HG02588 (cell line): ENCODE results near the gene DOC2A.

Experiments
- ATAC-seq: cut with Tn5 transposase; IDR thresholded peaks from one replicate; pipeline ENCODE4 v1.9.1; 2021; ENCODE audit warnings: mild to moderate bottlenecking, moderate library complexity; ENCODE audit not compliant: unreplicated experiment

The DOC2A gene

DNA sequence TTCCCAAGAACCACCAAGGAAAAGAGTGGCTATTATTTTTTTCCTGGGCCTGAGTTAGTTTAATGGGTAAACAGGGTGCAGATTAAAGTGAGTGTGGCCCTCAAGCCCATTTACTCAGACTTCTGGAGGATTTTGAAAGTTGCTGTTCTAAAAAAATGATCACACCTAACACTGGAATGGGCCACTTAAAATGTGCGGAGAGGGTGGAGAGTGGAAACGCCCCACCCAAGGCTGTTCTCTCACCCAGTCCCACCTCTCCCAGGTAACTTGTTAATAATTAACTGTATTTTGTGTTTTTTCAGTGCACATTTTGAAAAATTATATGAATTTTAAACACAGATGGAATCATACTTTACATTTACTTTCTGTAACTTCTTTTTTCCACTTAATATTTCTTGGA lies 20.8 kb downstream of the DOC2A start:
- ATAC-seq, result no peak

DNA sequence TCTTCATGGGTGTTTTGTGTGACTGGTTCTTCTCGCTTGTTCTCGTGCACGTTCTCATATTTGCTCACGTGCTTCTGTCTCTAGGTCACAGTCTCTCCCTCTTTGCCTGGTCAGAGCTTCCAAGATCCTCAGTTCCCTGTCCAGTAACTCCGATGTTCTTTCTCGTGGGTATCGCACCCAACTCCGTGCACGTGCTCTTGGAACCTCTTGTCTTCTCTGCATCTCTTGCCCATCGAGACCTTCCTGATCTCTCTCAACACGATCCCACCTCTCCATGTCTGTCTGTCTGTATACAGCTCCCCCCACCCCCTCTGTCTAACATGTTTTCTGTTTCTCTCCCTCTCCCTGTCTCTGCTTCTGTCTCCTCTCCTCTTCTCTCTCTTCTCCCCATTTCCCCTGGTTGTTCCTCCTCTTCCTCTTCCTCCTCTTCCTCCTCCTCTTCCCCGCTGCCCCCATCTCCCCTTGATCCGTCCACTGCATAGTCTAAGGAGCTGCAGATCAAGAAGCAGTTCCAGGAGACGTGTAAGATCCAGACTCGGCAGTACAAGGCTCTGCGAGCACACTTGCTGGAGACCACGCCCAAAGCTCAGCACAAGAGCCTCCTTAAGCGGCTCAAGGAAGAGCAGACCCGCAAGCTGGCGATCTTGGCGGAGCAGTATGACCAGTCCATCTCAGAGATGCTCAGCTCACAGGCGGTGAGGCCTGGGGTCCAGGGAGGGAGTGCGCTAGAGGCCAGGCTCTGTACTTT lies 21.5 kb downstream of the DOC2A start:
- ATAC-seq, result no peak

GRCh38 chr16:29988346-29989075 lies 22.3 kb downstream of the DOC2A start:
- no peak for ATAC-seq

DNA sequence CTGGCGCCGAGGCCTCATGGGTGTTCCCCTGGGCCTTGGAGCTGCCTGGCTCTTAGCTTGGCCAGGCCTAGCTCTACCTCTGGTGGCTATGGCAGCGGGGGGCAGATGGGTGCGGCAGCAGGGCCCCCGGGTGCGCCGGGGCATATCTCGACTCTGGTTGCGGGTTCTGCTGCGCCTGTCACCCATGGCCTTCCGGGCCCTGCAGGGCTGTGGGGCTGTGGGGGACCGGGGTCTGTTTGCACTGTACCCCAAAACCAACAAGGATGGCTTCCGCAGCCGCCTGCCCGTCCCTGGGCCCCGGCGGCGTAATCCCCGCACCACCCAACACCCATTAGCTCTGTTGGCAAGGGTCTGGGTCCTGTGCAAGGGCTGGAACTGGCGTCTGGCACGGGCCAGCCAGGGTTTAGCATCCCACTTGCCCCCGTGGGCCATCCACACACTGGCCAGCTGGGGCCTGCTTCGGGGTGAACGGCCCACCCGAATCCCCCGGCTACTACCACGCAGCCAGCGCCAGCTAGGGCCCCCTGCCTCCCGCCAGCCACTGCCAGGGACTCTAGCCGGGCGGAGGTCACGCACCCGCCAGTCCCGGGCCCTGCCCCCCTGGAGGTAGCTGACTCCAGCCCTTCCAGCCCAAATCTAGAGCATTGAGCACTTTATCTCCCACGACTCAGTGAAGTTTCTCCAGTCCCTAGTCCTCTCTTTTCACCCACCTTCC lies 23.3 kb downstream of the DOC2A start:
- ATAC-seq, result no peak

GRCh38 chr16:29986931-29987330 lies 23.9 kb downstream of the DOC2A start:
- no peak for ATAC-seq

GRCh38 chr16:29986231-29986630 lies 24.6 kb downstream of the DOC2A start:
- ATAC-seq, result no peak

DNA sequence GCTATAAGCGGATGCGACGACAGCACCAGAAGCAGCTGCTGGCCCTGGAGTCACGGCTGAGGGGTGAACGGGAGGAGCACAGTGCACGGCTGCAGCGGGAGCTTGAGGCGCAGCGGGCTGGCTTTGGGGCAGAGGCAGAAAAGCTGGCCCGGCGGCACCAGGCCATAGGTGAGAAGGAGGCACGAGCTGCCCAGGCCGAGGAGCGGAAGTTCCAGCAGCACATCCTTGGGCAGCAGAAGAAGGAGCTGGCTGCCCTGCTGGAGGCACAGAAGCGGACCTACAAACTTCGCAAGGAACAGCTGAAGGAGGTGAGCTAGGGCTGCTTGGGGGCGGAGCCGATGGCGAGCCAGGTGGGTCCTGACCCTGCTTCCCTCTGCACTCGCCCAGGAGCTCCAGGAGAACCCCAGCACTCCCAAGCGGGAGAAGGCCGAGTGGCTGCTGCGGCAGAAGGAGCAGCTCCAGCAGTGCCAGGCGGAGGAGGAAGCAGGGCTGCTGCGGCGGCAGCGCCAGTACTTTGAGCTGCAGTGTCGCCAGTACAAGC lies 25.5 kb downstream of the DOC2A start:
- no peak for ATAC-seq

DNA sequence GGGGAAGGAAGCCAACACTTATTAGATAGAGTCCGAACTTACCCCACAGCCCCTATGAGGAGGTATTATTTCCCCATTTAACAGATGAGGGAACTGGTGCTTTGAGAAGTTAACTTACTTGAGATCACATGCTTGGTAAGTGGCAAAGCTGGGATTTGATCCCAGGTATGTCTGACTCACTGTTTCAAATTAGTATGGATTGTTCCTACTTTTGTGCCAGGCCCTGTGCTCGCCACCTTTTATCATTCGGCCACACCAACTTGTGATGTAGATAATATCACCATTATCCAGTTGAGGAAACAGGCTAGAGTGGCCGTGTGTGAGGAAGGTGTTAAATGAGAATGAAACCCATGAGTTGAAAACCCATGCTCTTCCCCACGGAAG lies 26.1 kb downstream of the DOC2A start:
- ATAC-seq, result no peak

GRCh38 chr16:29984137-29984763 lies 26.6 kb downstream of the DOC2A start:
- ATAC-seq, result no peak

DNA sequence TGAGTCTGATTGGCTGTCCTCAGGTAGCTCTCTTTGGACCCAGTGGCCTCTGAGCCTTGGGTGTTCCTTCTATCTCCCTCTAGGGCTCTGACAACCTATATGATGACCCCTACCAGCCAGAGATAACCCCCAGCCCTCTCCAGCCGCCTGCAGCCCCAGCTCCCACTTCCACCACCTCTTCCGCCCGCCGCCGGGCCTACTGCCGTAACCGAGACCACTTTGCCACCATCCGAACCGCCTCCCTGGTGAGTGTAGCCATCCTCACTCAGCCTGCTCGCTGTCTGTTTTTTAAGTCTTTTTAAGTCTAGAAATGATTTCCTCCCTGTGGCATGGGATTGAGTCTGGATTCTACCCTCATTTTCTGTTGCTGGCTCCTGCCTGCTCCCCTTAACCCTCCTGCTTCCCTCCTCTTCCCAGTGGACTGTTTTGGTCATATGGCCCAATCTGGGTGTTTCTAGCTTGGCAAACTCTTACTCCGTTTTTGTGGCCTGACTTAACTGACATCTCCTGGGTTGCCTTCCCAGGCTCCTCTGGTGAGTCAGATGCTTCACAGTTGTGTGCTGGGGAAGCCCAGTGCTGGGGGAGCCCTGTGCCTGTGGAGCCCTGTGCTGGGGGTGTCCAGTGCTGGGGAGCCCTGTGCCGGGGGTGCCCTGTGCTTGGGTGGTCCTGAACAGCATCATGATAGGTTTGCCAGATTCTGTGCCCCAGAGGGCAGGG lies 27.2 kb downstream of the DOC2A start:
- no peak for ATAC-seq

GRCh38 chr16:29982560-29983419 lies 28.0 kb downstream of the DOC2A start:
- ATAC-seq, result no peak

- no peak for ATAC-seq
Measured at GRCh38 chr16:29978564-29979270, 32.1 kb downstream of the DOC2A start.

- no peak for ATAC-seq
Measured at GRCh38 chr16:29978081-29978480, 32.7 kb downstream of the DOC2A start.

- no peak for ATAC-seq
Measured at GRCh38 chr16:29977063-29977825, 33.6 kb downstream of the DOC2A start.

DNA sequence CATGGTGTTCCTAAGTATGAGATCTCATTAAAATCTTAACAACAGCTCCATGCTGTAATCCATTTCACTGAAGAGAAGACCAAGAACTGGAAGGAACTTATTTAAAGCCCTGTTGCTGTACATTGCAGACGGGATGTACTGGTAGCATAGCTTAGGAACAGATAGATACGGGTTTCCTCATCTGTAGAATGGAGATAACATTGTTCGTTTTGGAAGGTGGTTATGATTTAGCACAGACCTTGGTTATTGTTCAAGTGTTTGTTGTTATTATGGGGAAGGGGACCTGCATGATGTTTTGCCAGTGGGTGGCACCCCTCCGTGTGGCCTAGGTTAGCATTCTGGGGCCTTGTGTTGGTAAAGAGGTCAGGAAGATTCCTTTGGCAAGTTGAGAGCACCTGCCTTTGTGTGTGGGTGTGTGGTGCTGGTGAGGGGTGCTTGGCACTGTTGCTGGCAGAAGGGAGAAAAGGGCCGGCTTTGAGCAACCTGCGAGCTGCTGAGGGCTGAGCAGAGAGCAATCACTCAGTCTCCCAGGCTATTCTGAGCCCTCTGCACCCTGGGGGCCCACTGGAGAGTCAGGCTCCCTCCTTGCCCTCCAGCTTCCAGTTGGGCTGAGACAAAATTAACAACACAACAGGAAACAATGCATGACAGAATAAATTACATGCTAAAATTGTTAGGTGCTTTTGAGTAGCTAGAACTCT lies 34.9 kb downstream of the DOC2A start:
- ATAC-seq, result no peak

- no peak for ATAC-seq
Measured at GRCh38 chr16:29975134-29975538, 35.7 kb downstream of the DOC2A start.

- no peak for ATAC-seq
Measured at GRCh38 chr16:29974291-29975133, 36.3 kb downstream of the DOC2A start.
